HK-2 (cell line): ENCODE results near the gene VAMP8.
"Not testable (repeated sequence)": the region's sequence is repeated elsewhere in the genome, so short reads cannot be mapped to it uniquely, and the experiment has no call there.

Source experiments
- DNase-seq: peaks from one replicate; pipeline ENCODE4 v3.0.0-alpha.2; 2018; ENCODE audit not compliant: unreplicated experiment

VAMP8 gene

GRCh38 chr2:85547089-85547858 lies 30.1 kb upstream of the VAMP8 start:
- no peak for DNase-seq

GRCh38 chr2:85547859-85548607 lies 29.4 kb upstream of the VAMP8 start:
- DNase-seq = no peak

- DNase-seq = no peak
These were observed 28.8 kb upstream of the VAMP8 start for GRCh38 chr2:85548608-85548900.

GRCh38 chr2:85549095-85549494 lies 28.3 kb upstream of the VAMP8 start:
- no peak for DNase-seq

- no peak for DNase-seq
These were observed 27.6 kb upstream of the VAMP8 start for GRCh38 chr2:85549826-85550225.

- DNase-seq = no peak
These were observed 26.9 kb upstream of the VAMP8 start for GRCh38 chr2:85550486-85550885.

GRCh38 chr2:85551698-85552678 lies 25.4 kb upstream of the VAMP8 start:
- DNase-seq = peak; percentile 80

- DNase-seq = no peak
These were observed 24.2 kb upstream of the VAMP8 start for GRCh38 chr2:85553184-85553583.

GRCh38 chr2:85554980-85555612 lies 22.3 kb upstream of the VAMP8 start:
- no peak for DNase-seq

- DNase-seq = no peak
These were observed 20.3 kb upstream of the VAMP8 start for GRCh38 chr2:85557130-85557529.

- DNase-seq = no peak
These were observed 19.2 kb upstream of the VAMP8 start for GRCh38 chr2:85558160-85558559.

GRCh38 chr2:85560403-85560726 lies 17.0 kb upstream of the VAMP8 start:
- not testable (repeated sequence) for DNase-seq

GRCh38 chr2:85560812-85561279 lies 16.5 kb upstream of the VAMP8 start:
- no peak for DNase-seq

- DNase-seq = peak; percentile 94
These were observed 15.8 kb upstream of the VAMP8 start, which contains the start of gene GGCX for GRCh38 chr2:85561280-85562212. Gene GGCX, minus strand, starts transcription at chr2:85561493. Its CDS starts 65 bp downstream, at chr2:85561428.

GRCh38 chr2:85564144-85564563 lies 13.2 kb upstream of the VAMP8 start:
- no peak for DNase-seq

GRCh38 chr2:85566265-85566664 lies 11.1 kb upstream of the VAMP8 start:
- no peak for DNase-seq

GRCh38 chr2:85575739-85576138 lies 1.6 kb upstream of the VAMP8 start:
- no peak for DNase-seq

GRCh38 chr2:85577063-85577385 lies 362 bp upstream of the VAMP8 start:
- no peak for DNase-seq

GRCh38 chr2:85578243-85579180 lies 1.1 kb downstream of the VAMP8 start:
- no peak for DNase-seq
